ENCODE results near the gene CSGALNACT2. TPM values are rescaled to one million over a fixed set of nuclear protein-coding genes. Genes with fewer than 3 reads are reported as not detected.
A peak's percentile ranks its signal among the peaks of the same experiment; 100 is the strongest.

Gene CSGALNACT2
- total and polyA plus RNA-seq, 5 donors from 2014 or later: 17.2 to 69.4 (median 24.6) TPM

DNA sequence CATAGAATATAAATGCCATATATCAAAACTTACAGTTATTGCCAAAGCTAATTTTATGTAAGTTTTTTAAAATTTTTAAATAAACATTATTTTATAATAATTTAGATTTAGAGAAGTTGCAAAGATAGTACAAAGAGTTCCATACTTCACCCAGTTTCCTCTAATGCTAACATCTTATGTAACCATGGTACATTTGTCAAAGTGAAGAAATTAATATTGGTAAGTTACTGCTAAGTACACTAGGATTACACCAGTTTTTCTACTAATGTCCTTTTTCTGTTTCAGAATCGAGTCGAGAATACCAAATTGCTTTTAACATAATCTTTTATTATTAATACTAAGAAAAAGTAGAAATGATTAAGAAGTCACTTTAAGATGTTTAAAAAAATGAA, 29.2 kb downstream of the CSGALNACT2 start:
- Histone ChIP-seq H3K4me1 (ENCODE audit: control insufficient read depth, insufficient read depth, low read length, poor library complexity, severe bottlenecking) (peaks cover 10% of the 10 kb centered on the region), H3K9me3 (ENCODE audit: control insufficient read depth in 2 of 2, low read length in 2 of 2) (no peaks in the 10 kb centered on the region), H3K36me3 (ENCODE audit: control insufficient read depth, insufficient read depth, low read length) (peaks cover 66% of the 10 kb centered on the region), H3K4me3 (ENCODE audit: low read depth, low read length) (no peak overlapping the region), H3K27me3 (ENCODE audit: control insufficient read depth, insufficient read depth, low read length) (no peaks in the 10 kb centered on the region), H3K27ac (ENCODE audit: insufficient read depth, low read length, poor library complexity, severe bottlenecking) (peak overlapping the region; percentile 58)
- no peak for DNase-seq
- Mint-ChIP-seq H3K4me3 (no peak overlapping the region), H3K27ac (no peak overlapping the region), H3K36me3 (peaks cover 62% of the 10 kb centered on the region), H3K9me3 (no peaks in the 10 kb centered on the region), H3K27me3 (no peaks in the 10 kb centered on the region), H3K4me1 (peaks cover 38 to 59% (median 49%) of the 10 kb centered on the region in 4 donors)
- ATAC-seq (ENCODE audit: low read depth in 2 of 2): no peak

DNA sequence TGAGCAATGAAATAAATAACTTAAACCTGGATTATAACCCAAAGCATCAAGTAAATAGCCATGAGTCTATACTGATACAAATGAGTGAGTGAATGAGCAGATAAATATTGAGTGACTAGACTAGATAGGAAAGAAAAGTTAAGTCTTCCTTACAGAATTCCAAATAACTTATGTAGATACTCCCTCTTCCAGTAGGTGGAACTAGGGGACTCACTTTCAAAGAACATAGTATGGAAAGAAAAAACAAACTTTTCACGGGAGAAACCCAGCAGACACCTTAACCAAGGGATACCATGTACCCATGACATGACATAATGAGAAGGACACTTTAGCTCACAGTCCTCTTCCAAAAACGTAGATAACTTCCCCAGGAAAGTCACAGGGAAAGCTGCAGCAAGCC, 32.2 kb downstream of the CSGALNACT2 start:
- no peak overlapping the region for H3K4me3 ChIP-seq (ENCODE audit: low read depth, low read length)
- peaks cover 69% of the 10 kb centered on the region for H3K36me3 ChIP-seq (ENCODE audit: control insufficient read depth, insufficient read depth, low read length)
- peaks cover 10% of the 10 kb centered on the region for H3K4me1 ChIP-seq (ENCODE audit: control insufficient read depth, insufficient read depth, low read length, poor library complexity, severe bottlenecking)
- peaks cover 64% of the 10 kb centered on the region for H3K36me3 Mint-ChIP-seq
- H3K9me3 ChIP-seq (ENCODE audit: control insufficient read depth in 2 of 2, low read length in 2 of 2): no peaks in the 10 kb centered on the region
- H3K27ac ChIP-seq (ENCODE audit: insufficient read depth, low read length, poor library complexity, severe bottlenecking): no peak overlapping the region
- peaks cover 0 to 1% (median 0%) of the 10 kb centered on the region in 7 donors for H3K9me3 Mint-ChIP-seq
- ATAC-seq (ENCODE audit: low read depth in 2 of 2): no peak
- H3K27me3 Mint-ChIP-seq: no peaks in the 10 kb centered on the region
- H3K4me3 Mint-ChIP-seq: no peak overlapping the region
- H3K27me3 ChIP-seq (ENCODE audit: control insufficient read depth, insufficient read depth, low read length): no peaks in the 10 kb centered on the region
- DNase-seq: no peak
- peak overlapping the region in 2 of 3 donors; percentile 3 to 57 for H3K27ac Mint-ChIP-seq
- H3K4me1 Mint-ChIP-seq: peaks cover 34 to 46% (median 42%) of the 10 kb centered on the region in 4 donors

DNA sequence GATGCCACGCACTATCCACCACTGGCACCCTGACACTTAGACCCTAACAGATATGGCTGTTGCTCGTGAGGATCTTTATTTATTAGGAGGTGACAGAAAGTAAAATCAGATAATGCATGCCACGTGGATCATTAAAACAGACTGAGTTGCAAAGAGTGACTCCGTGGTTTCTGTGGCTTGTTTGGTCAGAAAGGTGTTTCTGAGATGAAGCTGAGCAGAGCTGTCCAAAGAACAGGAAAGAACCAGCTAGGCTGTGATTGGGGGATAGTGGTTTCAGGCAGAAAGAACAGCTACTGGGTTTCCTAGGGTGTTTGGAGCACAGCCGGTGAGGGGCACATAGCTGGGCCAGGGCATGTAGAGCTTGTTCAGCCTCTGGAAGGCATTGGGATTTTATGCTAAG, 34.4 kb downstream of the CSGALNACT2 start:
- no peaks in the 10 kb centered on the region for H3K27me3 Mint-ChIP-seq
- peak overlapping the region in 2 of 3 donors; percentile 30 to 83 for H3K27ac Mint-ChIP-seq
- Histone ChIP-seq H3K36me3 (ENCODE audit: control insufficient read depth, insufficient read depth, low read length) (peaks cover 84% of the 10 kb centered on the region), H3K27ac (ENCODE audit: insufficient read depth, low read length, poor library complexity, severe bottlenecking) (no peak overlapping the region), H3K9me3 (ENCODE audit: control insufficient read depth in 2 of 2, low read length in 2 of 2) (peaks cover 0 to 2% of the 10 kb centered on the region in 2 experiments), H3K4me3 (ENCODE audit: low read depth, low read length) (no peak overlapping the region), H3K4me1 (ENCODE audit: control insufficient read depth, insufficient read depth, low read length, poor library complexity, severe bottlenecking) (peaks cover 3% of the 10 kb centered on the region), H3K27me3 (ENCODE audit: control insufficient read depth, insufficient read depth, low read length) (no peaks in the 10 kb centered on the region)
- ATAC-seq (ENCODE audit: low read depth in 2 of 2): no peak
- peaks cover 0 to 2% (median 0%) of the 10 kb centered on the region in 7 donors for H3K9me3 Mint-ChIP-seq
- no peak overlapping the region for H3K4me3 Mint-ChIP-seq
- DNase-seq: no peak
- H3K4me1 Mint-ChIP-seq: peaks cover 23 to 30% (median 29%) of the 10 kb centered on the region in 4 donors
- H3K36me3 Mint-ChIP-seq: peaks cover 75% of the 10 kb centered on the region

DNA sequence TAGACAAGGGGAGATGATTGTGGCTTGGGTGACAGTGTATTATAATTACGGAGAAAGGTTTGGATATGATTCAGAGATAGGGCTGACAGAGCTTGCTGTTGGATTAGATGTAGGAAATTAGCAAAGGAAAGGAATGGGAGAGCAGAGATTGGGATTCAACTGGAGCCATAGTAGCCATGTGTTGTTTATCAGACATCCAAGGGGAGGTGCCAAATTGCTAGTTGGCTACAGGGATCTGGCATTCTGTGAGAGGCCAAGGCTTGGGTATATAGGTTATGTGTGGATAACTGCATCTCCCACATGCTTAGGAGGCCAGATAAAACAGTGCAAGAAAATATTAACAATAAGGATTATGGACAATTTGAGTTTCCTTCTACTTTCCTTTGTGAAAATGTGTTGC, 34.9 kb downstream of the CSGALNACT2 start:
- no peaks in the 10 kb centered on the region for H3K27me3 ChIP-seq (ENCODE audit: control insufficient read depth, insufficient read depth, low read length)
- H3K4me3 Mint-ChIP-seq: no peak overlapping the region

DNA sequence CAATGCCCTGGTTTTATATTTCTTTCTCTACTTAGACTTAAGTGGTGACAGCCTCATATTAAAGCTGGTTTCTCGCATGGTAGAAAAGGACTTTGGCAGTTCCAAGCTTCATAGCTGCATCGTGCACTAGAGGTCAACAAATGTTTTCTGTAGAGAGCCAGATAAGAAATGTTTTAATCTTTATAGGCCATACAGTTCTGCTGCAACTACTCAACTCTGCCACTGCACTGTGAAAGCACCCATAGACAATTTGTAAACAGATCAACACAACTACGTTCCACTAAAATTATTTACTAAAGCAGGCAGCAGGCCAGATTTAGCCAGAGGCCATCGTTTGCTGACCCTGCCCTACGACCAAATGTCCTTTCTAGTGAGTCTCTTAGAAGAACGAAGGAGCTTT, 36.7 kb downstream of the CSGALNACT2 start:
- no peak for ATAC-seq (ENCODE audit: low read depth in 2 of 2)
- Histone ChIP-seq H3K36me3 (ENCODE audit: control insufficient read depth, insufficient read depth, low read length) (peaks cover 87% of the 10 kb centered on the region), H3K4me3 (ENCODE audit: low read depth, low read length) (no peak overlapping the region), H3K9me3 (ENCODE audit: control insufficient read depth in 2 of 2, low read length in 2 of 2) (peaks cover 4 to 5% of the 10 kb centered on the region in 2 experiments), H3K27me3 (ENCODE audit: control insufficient read depth, insufficient read depth, low read length) (no peaks in the 10 kb centered on the region), H3K4me1 (ENCODE audit: control insufficient read depth, insufficient read depth, low read length, poor library complexity, severe bottlenecking) (peaks cover 3% of the 10 kb centered on the region), H3K27ac (ENCODE audit: insufficient read depth, low read length, poor library complexity, severe bottlenecking) (no peak overlapping the region)
- Mint-ChIP-seq H3K4me3 (no peak overlapping the region), H3K4me1 (peaks cover 26 to 31% (median 30%) of the 10 kb centered on the region in 4 donors), H3K36me3 (peaks cover 79% of the 10 kb centered on the region), H3K27ac (peak overlapping the region in 2 of 3 donors; percentile 34 to 53), H3K9me3 (peaks cover 0 to 6% (median 3%) of the 10 kb centered on the region in 7 donors), H3K27me3 (no peaks in the 10 kb centered on the region)
- no peak for DNase-seq

More for the DNA sequence above, 34.9 kb downstream of the CSGALNACT2 start:
- peaks cover 88% of the 10 kb centered on the region for H3K36me3 ChIP-seq (ENCODE audit: control insufficient read depth, insufficient read depth, low read length)
- Mint-ChIP-seq H3K27ac (peak overlapping the region; percentile 2 to 83 (median 30)), H3K9me3 (peaks cover 0 to 3% (median 0%) of the 10 kb centered on the region in 7 donors), H3K36me3 (peaks cover 80% of the 10 kb centered on the region), H3K27me3 (no peaks in the 10 kb centered on the region), H3K4me1 (peaks cover 23 to 30% (median 29%) of the 10 kb centered on the region in 4 donors)
- no peak overlapping the region for H3K27ac ChIP-seq (ENCODE audit: insufficient read depth, low read length, poor library complexity, severe bottlenecking)
- H3K4me3 ChIP-seq (ENCODE audit: low read depth, low read length): no peak overlapping the region
- H3K4me1 ChIP-seq (ENCODE audit: control insufficient read depth, insufficient read depth, low read length, poor library complexity, severe bottlenecking): peaks cover 3% of the 10 kb centered on the region
- DNase-seq (no peak), ATAC-seq (ENCODE audit: low read depth in 2 of 2) (no peak)
- peaks cover 4 to 5% of the 10 kb centered on the region in 2 experiments for H3K9me3 ChIP-seq (ENCODE audit: control insufficient read depth in 2 of 2, low read length in 2 of 2)

DNA sequence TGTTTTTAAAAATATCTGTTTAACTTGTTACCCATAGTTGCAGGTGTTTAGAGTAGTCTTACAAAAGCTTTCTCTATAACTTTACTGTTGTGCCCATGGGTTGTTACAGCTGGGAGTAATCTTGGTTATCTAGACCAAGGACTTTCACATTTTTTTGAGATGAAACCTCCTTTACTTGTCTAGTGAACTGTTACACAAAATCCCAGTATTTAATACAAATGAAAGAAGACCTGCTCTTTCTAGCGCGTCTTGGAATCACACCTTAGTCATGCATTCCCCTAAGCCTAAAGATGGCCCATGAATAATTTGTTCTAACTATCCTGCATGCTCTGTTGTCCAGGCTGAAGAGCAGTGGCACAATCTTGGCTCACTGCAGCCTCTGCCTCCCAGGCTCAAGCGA, 38.0 kb downstream of the CSGALNACT2 start:
- peak overlapping the region in 2 of 3 donors; percentile 24 to 36 for H3K27ac Mint-ChIP-seq
- H3K36me3 Mint-ChIP-seq: peaks cover 81% of the 10 kb centered on the region
- Histone ChIP-seq H3K36me3 (ENCODE audit: control insufficient read depth, insufficient read depth, low read length) (peaks cover 87% of the 10 kb centered on the region), H3K4me1 (ENCODE audit: control insufficient read depth, insufficient read depth, low read length, poor library complexity, severe bottlenecking) (peaks cover 3% of the 10 kb centered on the region), H3K4me3 (ENCODE audit: low read depth, low read length) (no peak overlapping the region), H3K9me3 (ENCODE audit: control insufficient read depth in 2 of 2, low read length in 2 of 2) (peaks cover 4 to 5% of the 10 kb centered on the region in 2 experiments), H3K27ac (ENCODE audit: insufficient read depth, low read length, poor library complexity, severe bottlenecking) (no peak overlapping the region), H3K27me3 (ENCODE audit: control insufficient read depth, insufficient read depth, low read length) (no peaks in the 10 kb centered on the region)
- no peak overlapping the region for H3K4me3 Mint-ChIP-seq
- DNase-seq: no peak
- H3K4me1 Mint-ChIP-seq: peaks cover 17 to 27% (median 23%) of the 10 kb centered on the region in 4 donors
- peaks cover 0 to 6% (median 3%) of the 10 kb centered on the region in 7 donors for H3K9me3 Mint-ChIP-seq
- no peaks in the 10 kb centered on the region for H3K27me3 Mint-ChIP-seq
- no peak for ATAC-seq (ENCODE audit: low read depth in 2 of 2)

DNA sequence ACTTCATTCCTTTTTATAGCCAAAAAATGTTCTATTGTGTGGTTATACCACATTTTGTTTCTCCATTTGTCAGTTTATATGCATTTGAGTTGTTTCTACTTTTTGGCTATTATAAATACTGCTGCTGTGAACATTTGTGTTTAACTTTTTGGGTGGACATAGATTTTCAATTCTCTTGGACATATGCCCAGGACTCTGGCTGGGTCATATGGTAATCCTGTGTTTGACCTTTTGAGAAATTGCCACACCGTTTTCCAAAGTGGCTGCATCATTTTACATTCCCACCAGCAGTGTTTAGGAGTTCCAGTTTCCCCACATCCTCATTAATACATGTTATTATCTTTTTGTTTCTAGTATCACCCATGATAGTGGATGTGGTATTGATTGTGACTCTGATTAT, 39.4 kb downstream of the CSGALNACT2 start:
- H3K36me3 Mint-ChIP-seq: peaks cover 78% of the 10 kb centered on the region
- H3K27me3 Mint-ChIP-seq: no peaks in the 10 kb centered on the region
- no peak overlapping the region for H3K27ac Mint-ChIP-seq
- H3K27me3 ChIP-seq (ENCODE audit: control insufficient read depth, insufficient read depth, low read length): no peaks in the 10 kb centered on the region
- ATAC-seq (ENCODE audit: low read depth in 2 of 2) (no peak), DNase-seq (no peak)
- peaks cover 8 to 16% (median 14%) of the 10 kb centered on the region in 4 donors for H3K4me1 Mint-ChIP-seq
- H3K36me3 ChIP-seq (ENCODE audit: control insufficient read depth, insufficient read depth, low read length): peaks cover 85% of the 10 kb centered on the region
- peaks cover 4 to 5% of the 10 kb centered on the region in 2 experiments for H3K9me3 ChIP-seq (ENCODE audit: control insufficient read depth in 2 of 2, low read length in 2 of 2)
- no peak overlapping the region for H3K27ac ChIP-seq (ENCODE audit: insufficient read depth, low read length, poor library complexity, severe bottlenecking)
- H3K9me3 Mint-ChIP-seq: peaks cover 0 to 6% (median 3%) of the 10 kb centered on the region in 7 donors
- no peaks in the 10 kb centered on the region for H3K4me1 ChIP-seq (ENCODE audit: control insufficient read depth, insufficient read depth, low read length, poor library complexity, severe bottlenecking)
- H3K4me3 ChIP-seq (ENCODE audit: low read depth, low read length): no peak overlapping the region
- no peak overlapping the region for H3K4me3 Mint-ChIP-seq

DNA sequence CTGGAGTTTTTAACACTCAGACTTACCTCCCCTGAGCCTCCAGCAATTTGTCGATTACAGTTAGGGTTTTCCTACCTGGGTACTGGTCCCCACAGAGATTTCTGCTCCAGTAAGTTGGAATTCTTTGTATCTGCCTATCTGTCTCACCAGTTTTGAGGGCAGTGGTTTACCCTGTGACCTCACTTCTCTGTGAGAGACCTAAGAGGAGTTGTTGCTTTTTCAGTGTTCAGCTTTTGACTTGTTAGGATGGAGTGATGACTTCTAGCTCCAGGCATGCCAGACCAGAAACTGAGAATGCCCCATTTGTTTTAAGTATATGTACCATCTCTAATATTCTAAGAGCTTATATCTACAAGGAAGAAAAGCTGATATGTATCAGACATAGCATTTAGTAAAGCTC, 42.9 kb downstream of the CSGALNACT2 start:
- no peak overlapping the region for H3K27ac ChIP-seq (ENCODE audit: insufficient read depth, low read length, poor library complexity, severe bottlenecking)
- DNase-seq: no peak
- H3K9me3 ChIP-seq (ENCODE audit: control insufficient read depth in 2 of 2, low read length in 2 of 2): peaks cover 4 to 5% of the 10 kb centered on the region in 2 experiments
- H3K9me3 Mint-ChIP-seq: peaks cover 0 to 6% (median 2%) of the 10 kb centered on the region in 7 donors
- H3K27me3 ChIP-seq (ENCODE audit: control insufficient read depth, insufficient read depth, low read length): no peaks in the 10 kb centered on the region
- peak overlapping the region in 1 of 4 donors; percentile 3 for H3K4me3 Mint-ChIP-seq
- peak overlapping the region in 1 of 3 donors; percentile 36 for H3K27ac Mint-ChIP-seq
- H3K4me3 ChIP-seq (ENCODE audit: low read depth, low read length): no peak overlapping the region
- H3K36me3 Mint-ChIP-seq: peaks cover 78% of the 10 kb centered on the region
- peaks cover 87% of the 10 kb centered on the region for H3K36me3 ChIP-seq (ENCODE audit: control insufficient read depth, insufficient read depth, low read length)
- ATAC-seq (ENCODE audit: low read depth in 2 of 2): no peak
- no peaks in the 10 kb centered on the region for H3K4me1 ChIP-seq (ENCODE audit: control insufficient read depth, insufficient read depth, low read length, poor library complexity, severe bottlenecking)
- peaks cover 0 to 19% (median 5%) of the 10 kb centered on the region in 4 donors for H3K4me1 Mint-ChIP-seq
- H3K27me3 Mint-ChIP-seq: no peaks in the 10 kb centered on the region

All from CD4-positive, CD25-positive, alpha-beta regulatory T cell (primary cell).